Activated CD4-positive, alpha-beta T cell treated with anti-CD3 and anti-CD28 coated beads, Interleukin-2, amount 50 U/mL, for 16 hours (primary cell): ENCODE measurements around the gene MIB2.

ENCODE experiments used
- DNase-seq: peaks from one replicate; pipeline ENCODE4 v3.0.0-alpha.2; 2020

MIB2 gene

DNA sequence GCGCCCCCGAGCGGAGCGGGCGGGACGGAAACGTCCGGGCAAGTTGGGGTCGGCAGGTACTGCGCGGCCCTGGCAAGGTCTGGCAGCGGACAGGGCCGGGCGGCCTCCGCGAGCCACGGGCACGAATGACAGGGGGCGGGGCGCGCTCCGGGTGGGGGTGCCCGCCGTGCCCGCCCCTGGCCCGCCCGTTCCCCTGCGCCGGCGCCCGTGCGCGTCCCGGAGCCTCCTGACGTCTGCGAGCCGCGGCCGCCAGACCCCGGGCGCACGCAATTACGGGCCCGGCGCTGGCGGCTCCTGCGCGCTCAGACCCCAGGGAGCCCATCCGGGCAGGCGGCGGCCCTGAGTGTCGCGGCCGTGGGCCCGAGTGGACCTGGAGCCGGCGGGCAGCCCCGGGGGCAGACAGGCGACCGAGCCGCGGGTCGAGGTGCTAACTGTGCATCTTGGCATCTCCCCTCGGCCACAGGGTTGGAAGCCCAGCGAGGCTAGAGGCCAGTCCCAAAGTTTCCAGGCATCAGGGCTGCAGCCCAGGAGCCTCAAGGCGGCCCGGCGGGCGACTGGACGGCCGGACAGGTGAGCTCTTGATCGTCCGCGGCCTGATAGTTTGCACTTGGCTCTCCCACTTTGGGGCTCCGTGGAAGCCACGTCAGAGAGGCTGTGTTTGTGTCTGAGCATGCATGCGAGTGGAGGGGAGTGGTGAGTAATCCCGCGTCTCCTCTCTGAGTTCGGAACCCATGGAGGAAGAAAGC is 918 bp downstream of the MIB2 start:
- DNase-seq = peak; percentile 27

DNA sequence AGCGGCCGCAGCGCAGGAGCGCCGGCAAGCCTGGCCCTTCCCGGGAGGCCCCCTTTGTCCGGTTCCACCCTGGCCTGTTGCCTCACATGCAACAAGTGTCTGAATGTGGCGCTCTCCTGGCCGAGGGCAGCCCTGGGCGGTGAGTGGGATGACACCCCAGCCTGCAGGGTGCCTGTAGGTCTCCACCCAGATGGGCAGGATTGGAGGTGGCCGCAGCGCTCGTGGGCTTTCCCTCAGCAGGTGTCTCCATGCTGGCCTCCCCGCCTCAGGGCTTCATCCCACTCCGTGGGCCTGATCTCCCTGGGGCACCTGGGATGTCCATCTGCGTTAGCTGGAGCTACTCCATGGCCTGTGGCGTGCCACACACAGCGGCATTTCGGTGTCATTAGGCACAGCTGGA is 1.5 kb downstream of the MIB2 start:
- DNase-seq = no peak

- DNase-seq = no peak
These were observed 2.2 kb downstream of the MIB2 start for GRCh38 chr1:1617516-1617915.

DNA sequence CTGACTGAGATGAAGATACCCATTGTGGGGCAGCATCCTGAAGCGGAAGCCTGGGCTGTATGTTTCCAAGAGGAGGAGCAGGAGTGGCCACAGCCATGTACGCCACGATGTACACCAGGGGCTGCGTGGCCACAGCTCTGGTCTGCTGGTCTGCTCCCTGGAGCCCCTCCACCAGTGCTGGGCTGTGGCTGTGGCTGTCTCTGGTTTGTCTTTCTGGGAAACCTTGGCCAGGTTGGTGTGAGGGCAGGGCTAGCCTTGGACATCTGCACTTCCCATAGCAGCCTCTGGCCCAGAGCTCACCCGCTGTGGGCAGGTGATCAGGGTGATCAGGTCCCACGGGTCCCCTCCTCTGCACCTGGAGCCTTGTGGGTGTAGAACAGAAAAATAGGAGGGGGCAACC is 2.6 kb downstream of the MIB2 start:
- DNase-seq = no peak

DNA sequence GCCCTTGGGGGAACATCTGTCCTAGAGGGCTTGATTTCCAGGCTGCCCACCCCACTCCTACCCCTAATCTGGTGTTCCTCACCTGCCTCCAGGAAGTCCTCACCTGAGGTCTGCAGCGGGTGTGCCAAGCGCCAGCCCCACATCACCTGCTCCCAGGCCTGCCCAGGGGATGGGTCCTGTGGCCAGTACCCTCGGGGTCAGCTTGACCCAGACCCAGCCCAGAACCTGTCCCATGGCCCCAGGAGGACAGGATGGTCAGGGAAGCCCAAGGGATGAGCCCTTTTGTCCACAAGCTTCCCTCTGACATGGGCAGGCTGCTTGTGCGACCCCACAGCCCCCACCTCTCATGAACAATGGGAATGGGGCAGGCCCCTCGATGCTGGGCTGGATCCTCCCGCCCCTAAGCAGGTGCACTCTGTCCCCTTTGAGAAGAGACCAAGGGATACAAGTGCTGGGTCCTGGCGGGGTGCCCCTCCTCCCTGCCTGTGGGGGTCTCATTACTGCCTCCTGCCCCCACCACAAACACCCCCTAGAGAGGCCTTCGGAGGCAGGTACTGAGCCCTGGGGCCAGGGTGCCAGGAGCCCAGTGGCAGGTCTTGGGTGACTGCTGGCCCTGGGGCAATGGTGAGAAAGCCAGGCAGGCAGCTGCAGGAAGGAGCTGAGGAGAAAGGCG is 3.2 kb downstream of the MIB2 start:
- DNase-seq = no peak

GRCh38 chr1:1619917-1620361 is 4.6 kb downstream of the MIB2 start:
- no peak for DNase-seq

GRCh38 chr1:1620433-1621139 is 5.3 kb downstream of the MIB2 start:
- DNase-seq = no peak

DNA sequence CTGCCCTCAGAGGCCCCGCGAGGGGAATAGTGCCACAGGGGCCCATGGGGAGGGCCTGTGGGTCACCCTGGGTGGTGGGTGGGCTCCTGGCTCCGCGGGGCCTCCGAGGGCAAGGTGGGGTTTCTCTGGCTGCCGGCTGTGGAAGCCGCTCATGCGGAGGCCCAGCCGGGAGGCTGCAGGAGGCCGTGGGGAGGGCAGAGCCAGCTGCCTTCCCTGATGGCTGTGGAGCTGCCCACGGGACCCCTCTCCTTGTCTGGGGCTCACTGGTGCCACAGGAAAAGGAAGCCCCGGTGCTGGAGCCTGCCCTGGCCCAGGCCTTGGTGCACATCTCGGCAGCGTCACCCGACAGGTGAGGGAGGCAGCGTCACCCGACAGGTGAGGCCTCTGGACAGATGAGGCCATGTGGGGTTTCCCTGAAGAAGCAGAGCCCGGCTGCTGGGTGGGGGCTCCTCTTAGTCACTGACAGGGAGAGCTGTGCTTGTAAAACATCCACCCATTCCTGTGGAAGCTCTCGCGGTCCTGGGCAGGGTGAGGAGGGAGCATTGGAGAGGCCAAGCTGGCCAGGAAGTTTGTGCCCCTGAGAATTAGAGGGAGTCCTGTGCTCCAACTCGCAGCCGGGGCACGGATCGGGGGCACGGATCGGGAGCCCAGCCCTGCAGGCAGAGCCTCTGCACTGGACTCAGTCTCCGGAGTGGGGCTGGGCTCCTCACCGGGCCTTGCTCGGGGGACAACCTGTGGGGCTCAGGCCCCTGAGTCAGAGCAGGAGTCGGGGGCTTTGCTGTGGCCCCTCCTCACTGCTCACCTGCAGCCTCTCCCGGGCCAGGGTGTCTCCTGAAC is 6.1 kb downstream of the MIB2 start:
- DNase-seq = no peak

DNA sequence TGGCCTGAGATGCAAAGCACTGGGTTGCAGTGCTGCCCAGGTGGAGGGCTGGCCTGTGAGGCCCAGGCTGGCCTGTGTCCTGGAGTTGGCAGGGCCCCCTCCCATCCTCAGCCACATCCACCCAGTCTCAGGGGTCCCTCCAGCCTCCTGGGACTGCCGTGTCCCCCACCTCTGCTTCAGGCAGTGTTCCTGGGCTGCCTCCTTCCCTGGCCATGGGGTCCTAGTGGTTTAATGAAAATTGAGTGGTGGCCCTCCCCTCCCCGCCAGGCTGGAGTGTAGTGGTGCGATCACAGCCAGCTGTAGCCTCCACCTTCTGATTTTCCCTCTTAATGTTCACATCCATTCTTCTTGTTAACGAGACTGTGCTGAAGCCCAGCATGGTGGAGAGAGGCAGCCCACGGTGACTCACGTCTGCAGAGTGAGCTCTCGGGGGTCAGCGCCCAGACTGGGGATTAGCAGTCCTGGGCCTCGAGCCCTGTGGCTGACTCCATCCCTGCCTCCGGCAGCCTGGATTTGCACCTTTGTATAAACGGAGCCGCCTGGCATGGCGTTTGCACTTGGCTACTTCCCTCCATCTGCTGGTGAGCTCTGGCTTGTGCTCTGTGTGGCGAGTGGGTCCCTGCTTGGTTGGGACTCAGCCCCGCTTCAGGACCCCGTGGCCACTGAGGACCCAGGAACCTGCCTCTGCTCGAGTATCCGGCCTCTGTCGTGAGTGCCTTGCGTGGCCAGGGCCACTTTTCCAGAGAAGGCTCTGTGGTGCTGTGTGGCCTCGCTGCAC is 6.9 kb downstream of the MIB2 start:
- DNase-seq = no peak

- DNase-seq = no peak
These were observed 7.4 kb downstream of the MIB2 start for GRCh38 chr1:1622788-1623094.

DNA sequence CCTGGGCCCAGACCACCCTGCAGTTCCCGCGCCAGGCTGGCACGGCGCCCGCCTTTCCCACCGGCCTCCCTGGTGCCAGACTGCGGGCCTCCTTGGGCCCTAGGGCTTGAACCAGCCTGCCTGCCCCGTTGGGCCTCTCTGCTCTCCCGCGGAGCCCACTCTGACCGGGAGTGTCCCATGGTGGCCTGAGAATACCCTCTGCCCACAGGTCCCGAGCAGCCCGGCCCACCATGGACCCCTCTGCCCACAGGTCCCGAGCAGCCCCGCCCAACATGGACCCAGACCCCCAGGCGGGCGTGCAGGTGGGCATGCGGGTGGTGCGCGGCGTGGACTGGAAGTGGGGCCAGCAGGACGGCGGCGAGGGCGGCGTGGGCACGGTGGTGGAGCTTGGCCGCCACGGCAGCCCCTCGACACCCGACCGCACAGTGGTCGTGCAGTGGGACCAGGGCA is 7.9 kb downstream of the MIB2 start:
- DNase-seq = no peak

GRCh38 chr1:1623631-1624442 is 8.5 kb downstream of the MIB2 start:
- DNase-seq = no peak

GRCh38 chr1:1624443-1625403 is 9.4 kb downstream of the MIB2 start:
- DNase-seq = no peak

GRCh38 chr1:1625404-1625775 is 10.1 kb downstream of the MIB2 start:
- no peak for DNase-seq

- no peak for DNase-seq
These were observed 10.5 kb downstream of the MIB2 start for GRCh38 chr1:1625824-1626206.

DNA sequence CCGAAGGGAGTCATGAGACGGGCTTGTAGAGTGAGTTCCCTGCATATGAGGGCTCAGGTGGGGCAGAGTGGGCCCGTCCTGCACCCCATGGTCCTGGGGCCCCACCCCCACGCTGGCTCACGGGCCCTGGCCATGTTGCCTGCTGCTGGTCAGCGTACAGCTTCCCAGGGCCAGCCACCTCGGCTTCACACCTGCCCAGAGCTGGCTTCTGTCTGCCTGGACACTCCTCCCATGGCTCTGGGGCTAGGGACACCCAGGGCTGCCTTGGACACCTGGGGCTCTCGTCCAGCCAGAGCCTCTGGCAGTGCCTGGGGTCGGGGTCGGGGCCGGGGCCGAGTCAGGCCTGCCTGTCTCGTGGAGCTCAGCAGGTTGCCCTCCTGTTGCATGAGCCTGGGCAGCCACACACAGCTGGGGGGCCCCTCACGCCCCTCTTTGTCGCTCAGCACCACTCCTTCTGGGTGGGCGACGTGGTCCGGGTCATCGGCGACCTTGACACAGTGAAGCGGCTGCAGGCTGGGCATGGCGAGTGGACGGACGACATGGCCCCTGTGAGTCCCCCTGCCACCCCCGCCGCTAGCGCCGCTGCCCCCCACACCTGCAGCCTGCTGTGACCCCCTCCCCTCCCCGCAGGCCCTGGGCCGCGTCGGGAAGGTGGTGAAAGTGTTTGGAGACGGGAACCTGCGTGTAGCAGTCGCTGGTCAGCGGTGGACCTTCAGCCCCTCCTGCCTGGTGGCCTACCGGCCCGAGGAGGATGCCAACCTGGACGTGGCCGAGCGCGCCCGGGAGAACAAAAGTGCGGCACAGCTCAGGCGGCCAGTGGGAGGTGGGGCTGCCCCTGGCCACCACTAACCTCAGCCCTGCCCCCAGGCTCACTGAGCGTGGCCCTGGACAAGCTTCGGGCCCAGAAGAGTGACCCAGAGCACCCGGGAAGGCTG is 11.2 kb downstream of the MIB2 start:
- DNase-seq = no peak

GRCh38 chr1:1627261-1627828 is 12.0 kb downstream of the MIB2 start:
- no peak for DNase-seq

GRCh38 chr1:1627829-1628753 is 12.8 kb downstream of the MIB2 start:
- DNase-seq = no peak
